ENCODE data around the gene AXIN2. TPM values are rescaled to one million over a fixed set of nuclear protein-coding genes. Genes with fewer than 3 reads are reported as not detected.

The AXIN2 gene
- total and polyA plus RNA-seq, 2 donors, result 9.8 to 27.1 TPM

GRCh38 chr17:65503557-65503956, 57.9 kb downstream of the AXIN2 start:
- Histone ChIP-seq H3K4me1 (ENCODE audit: control insufficient read depth in 2 of 2, insufficient read depth in 2 of 2, low read length in 2 of 2) (peaks cover 0 to 13% of the 10 kb centered on the region in 2 donors), H3K4me3 (ENCODE audit: low read length in 2 of 2) (no peak overlapping the region), H3K9me3 (ENCODE audit: control insufficient read depth in 2 of 2, insufficient read depth in 1 of 2, low read length in 1 of 2) (peaks cover 0 to 4% of the 10 kb centered on the region in 2 donors), H3K27me3 (ENCODE audit: control insufficient read depth in 2 of 2, insufficient read depth in 1 of 2, low read length in 1 of 2) (no peaks in the 10 kb centered on the region), H3K27ac (ENCODE audit: low read depth in 1 of 2, low read length in 1 of 2) (no peak overlapping the region), H3K36me3 (ENCODE audit: control insufficient read depth in 2 of 2, insufficient read depth in 2 of 2, low read length in 1 of 2) (peaks cover 0 to 3% of the 10 kb centered on the region in 2 donors)
- no peak for DNase-seq (ENCODE audit: low read depth in 6 of 9, low spot score in 9 of 9)
- WGBS, result 97% methylated on average over 9 of the region's 9 CpGs

GRCh38 chr17:65498816-65499215, 62.6 kb downstream of the AXIN2 start:
- Histone ChIP-seq H3K27ac (ENCODE audit: low read depth in 1 of 2, low read length in 1 of 2) (no peak overlapping the region), H3K27me3 (ENCODE audit: control insufficient read depth in 2 of 2, insufficient read depth in 1 of 2, low read length in 1 of 2) (no peaks in the 10 kb centered on the region), H3K4me3 (ENCODE audit: low read length in 2 of 2) (no peak overlapping the region), H3K9me3 (ENCODE audit: control insufficient read depth in 2 of 2, insufficient read depth in 1 of 2, low read length in 1 of 2) (no peaks in the 10 kb centered on the region), H3K4me1 (ENCODE audit: control insufficient read depth in 2 of 2, insufficient read depth in 2 of 2, low read length in 2 of 2) (peaks cover 20 to 58% of the 10 kb centered on the region in 2 donors), H3K36me3 (ENCODE audit: control insufficient read depth in 2 of 2, insufficient read depth in 2 of 2, low read length in 1 of 2) (peaks cover 0 to 3% of the 10 kb centered on the region in 2 donors)
- 88% methylated on average over 4 of the region's 4 CpGs for WGBS
- DNase-seq (ENCODE audit: low read depth in 6 of 9, low spot score in 9 of 9), result no peak

GRCh38 chr17:65496801-65497200, 64.6 kb downstream of the AXIN2 start:
- Histone ChIP-seq H3K4me1 (ENCODE audit: control insufficient read depth in 2 of 2, insufficient read depth in 2 of 2, low read length in 2 of 2) (peaks cover 29 to 78% of the 10 kb centered on the region in 2 donors), H3K4me3 (ENCODE audit: low read length in 2 of 2) (peak overlapping the region in 1 of 2 donors; percentile 51), H3K36me3 (ENCODE audit: control insufficient read depth in 2 of 2, insufficient read depth in 2 of 2, low read length in 1 of 2) (peaks cover 0 to 3% of the 10 kb centered on the region in 2 donors), H3K27me3 (ENCODE audit: control insufficient read depth in 2 of 2, insufficient read depth in 1 of 2, low read length in 1 of 2) (no peaks in the 10 kb centered on the region), H3K27ac (ENCODE audit: low read depth in 1 of 2, low read length in 1 of 2) (no peak overlapping the region), H3K9me3 (ENCODE audit: control insufficient read depth in 2 of 2, insufficient read depth in 1 of 2, low read length in 1 of 2) (peaks cover 0 to 7% of the 10 kb centered on the region in 2 donors)
- no peak for DNase-seq (ENCODE audit: low read depth in 6 of 9, low spot score in 9 of 9)
- WGBS, result 95% methylated on average over 9 of the region's 9 CpGs

GRCh38 chr17:65495122-65496055, 66.1 kb downstream of the AXIN2 start:
- 11% methylated on average over 22 of the region's 22 CpGs for WGBS
- Histone ChIP-seq H3K4me1 (ENCODE audit: control insufficient read depth in 2 of 2, insufficient read depth in 2 of 2, low read length in 2 of 2) (peaks cover 29 to 91% of the 10 kb centered on the region in 2 donors), H3K36me3 (ENCODE audit: control insufficient read depth in 2 of 2, insufficient read depth in 2 of 2, low read length in 1 of 2) (peaks cover 0 to 3% of the 10 kb centered on the region in 2 donors), H3K27me3 (ENCODE audit: control insufficient read depth in 2 of 2, insufficient read depth in 1 of 2, low read length in 1 of 2) (no peaks in the 10 kb centered on the region), H3K27ac (ENCODE audit: low read depth in 1 of 2, low read length in 1 of 2) (peak overlapping the region; percentile 48 to 97), H3K4me3 (ENCODE audit: low read length in 2 of 2) (peak overlapping the region; percentile 33 to 51), H3K9me3 (ENCODE audit: control insufficient read depth in 2 of 2, insufficient read depth in 1 of 2, low read length in 1 of 2) (peaks cover 0 to 7% of the 10 kb centered on the region in 2 donors)
- peak; percentile 57 to 91 (median 77) for DNase-seq (ENCODE audit: low read depth in 6 of 9, low spot score in 9 of 9)

GRCh38 chr17:65489413-65490155, 71.9 kb downstream of the AXIN2 start:
- WGBS, result 84% methylated on average over 7 of the region's 7 CpGs
- no peak for DNase-seq (ENCODE audit: low read depth in 6 of 9, low spot score in 9 of 9)
- Histone ChIP-seq H3K4me3 (ENCODE audit: low read length in 2 of 2) (no peak overlapping the region), H3K4me1 (ENCODE audit: control insufficient read depth in 2 of 2, insufficient read depth in 2 of 2, low read length in 2 of 2) (peaks cover 25 to 88% of the 10 kb centered on the region in 2 donors), H3K27me3 (ENCODE audit: control insufficient read depth in 2 of 2, insufficient read depth in 1 of 2, low read length in 1 of 2) (no peaks in the 10 kb centered on the region), H3K36me3 (ENCODE audit: control insufficient read depth in 2 of 2, insufficient read depth in 2 of 2, low read length in 1 of 2) (no peaks in the 10 kb centered on the region), H3K9me3 (ENCODE audit: control insufficient read depth in 2 of 2, insufficient read depth in 1 of 2, low read length in 1 of 2) (peaks cover 0 to 19% of the 10 kb centered on the region in 2 donors), H3K27ac (ENCODE audit: low read depth in 1 of 2, low read length in 1 of 2) (peak overlapping the region in 1 of 2 donors; percentile 48)

GRCh38 chr17:65488665-65489064, 72.8 kb downstream of the AXIN2 start:
- Histone ChIP-seq H3K9me3 (ENCODE audit: control insufficient read depth in 2 of 2, insufficient read depth in 1 of 2, low read length in 1 of 2) (peaks cover 0 to 19% of the 10 kb centered on the region in 2 donors), H3K4me3 (ENCODE audit: low read length in 2 of 2) (no peak overlapping the region), H3K27me3 (ENCODE audit: control insufficient read depth in 2 of 2, insufficient read depth in 1 of 2, low read length in 1 of 2) (no peaks in the 10 kb centered on the region), H3K36me3 (ENCODE audit: control insufficient read depth in 2 of 2, insufficient read depth in 2 of 2, low read length in 1 of 2) (no peaks in the 10 kb centered on the region), H3K27ac (ENCODE audit: low read depth in 1 of 2, low read length in 1 of 2) (no peak overlapping the region), H3K4me1 (ENCODE audit: control insufficient read depth in 2 of 2, insufficient read depth in 2 of 2, low read length in 2 of 2) (peaks cover 20 to 79% of the 10 kb centered on the region in 2 donors)
- no peak for DNase-seq (ENCODE audit: low read depth in 6 of 9, low spot score in 9 of 9)
- WGBS, result 83% methylated on average over 1 of the region's 1 CpG

- peaks cover 0 to 19% of the 10 kb centered on the region in 2 donors for H3K9me3 ChIP-seq (ENCODE audit: control insufficient read depth in 2 of 2, insufficient read depth in 1 of 2, low read length in 1 of 2)
- H3K27ac ChIP-seq (ENCODE audit: low read depth in 1 of 2, low read length in 1 of 2), result peak overlapping the region in 1 of 2 donors; percentile 90
- H3K4me3 ChIP-seq (ENCODE audit: low read length in 2 of 2), result no peak overlapping the region
- H3K4me1 ChIP-seq (ENCODE audit: control insufficient read depth in 2 of 2, insufficient read depth in 2 of 2, low read length in 2 of 2), result peaks cover 16 to 72% of the 10 kb centered on the region in 2 donors
- DNase-seq (ENCODE audit: low read depth in 6 of 9, low spot score in 9 of 9), result no peak
- H3K36me3 ChIP-seq (ENCODE audit: control insufficient read depth in 2 of 2, insufficient read depth in 2 of 2, low read length in 1 of 2), result no peaks in the 10 kb centered on the region
- no peaks in the 10 kb centered on the region for H3K27me3 ChIP-seq (ENCODE audit: control insufficient read depth in 2 of 2, insufficient read depth in 1 of 2, low read length in 1 of 2)
Measured at GRCh38 chr17:65487990-65488389, 73.5 kb downstream of the AXIN2 start.

GRCh38 chr17:65487161-65487560, 74.3 kb downstream of the AXIN2 start:
- H3K4me3 ChIP-seq (ENCODE audit: low read length in 2 of 2), result no peak overlapping the region
- no peaks in the 10 kb centered on the region for H3K36me3 ChIP-seq (ENCODE audit: control insufficient read depth in 2 of 2, insufficient read depth in 2 of 2, low read length in 1 of 2)
- 30% methylated on average over 7 of the region's 7 CpGs for WGBS
- peak overlapping the region; percentile 47 to 90 for H3K27ac ChIP-seq (ENCODE audit: low read depth in 1 of 2, low read length in 1 of 2)
- peaks cover 13 to 65% of the 10 kb centered on the region in 2 donors for H3K4me1 ChIP-seq (ENCODE audit: control insufficient read depth in 2 of 2, insufficient read depth in 2 of 2, low read length in 2 of 2)
- peak in 8 of 9 donors; percentile 32 to 82 (median 60) for DNase-seq (ENCODE audit: low read depth in 6 of 9, low spot score in 9 of 9)
- H3K27me3 ChIP-seq (ENCODE audit: control insufficient read depth in 2 of 2, insufficient read depth in 1 of 2, low read length in 1 of 2), result no peaks in the 10 kb centered on the region
- peaks cover 0 to 12% of the 10 kb centered on the region in 2 donors for H3K9me3 ChIP-seq (ENCODE audit: control insufficient read depth in 2 of 2, insufficient read depth in 1 of 2, low read length in 1 of 2)

All from thymus (tissue), 11 donors.